ENCODE results near the gene ROM1. TPM values are rescaled to one million over a fixed set of nuclear protein-coding genes. Genes with fewer than 3 reads are reported as not detected.
"Not testable (repeated sequence)": the region's sequence is repeated elsewhere in the genome, so short reads cannot be mapped to it uniquely, and the experiment has no call there.

The ROM1 gene
- total RNA-seq, 1 donor from 2014 or later = 2.0 TPM

DNA sequence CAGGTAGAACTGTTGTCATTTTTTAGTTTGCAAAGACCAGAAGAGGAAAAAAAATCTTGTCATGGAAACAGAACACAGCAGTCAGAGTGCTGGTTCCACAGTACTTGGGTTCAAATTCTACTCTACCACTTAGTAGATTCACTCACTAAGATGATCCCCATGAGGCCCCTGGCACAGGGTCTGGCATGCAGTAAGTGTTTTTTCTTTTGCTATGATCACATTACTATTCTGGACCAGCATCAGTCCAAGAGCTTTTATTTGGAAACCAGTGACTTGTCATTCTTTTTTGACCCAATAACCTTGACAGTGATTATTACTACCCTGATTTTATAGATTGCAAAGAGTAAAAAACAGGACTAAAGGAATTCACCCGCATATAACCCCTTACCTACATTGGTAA, 43.4 kb upstream of the ROM1 start:
- Histone ChIP-seq H3K27ac (replicated peaks) (peak overlapping the region; percentile 9), H3K4me3 (no peak overlapping the region), H3K4me1 (peaks cover 49% of the 10 kb centered on the region), H3K36me3 (peaks cover 80% of the 10 kb centered on the region), H3K27me3 (ENCODE audit: low read depth) (no peaks in the 10 kb centered on the region), H3K9me3 (replicated peaks) (no peaks in the 10 kb centered on the region)
- intact Hi-C loops (cut with micrococcal nuclease) = no loop called here
- DNase-seq = no peak
- TF ChIP-seq, protein P1, sequence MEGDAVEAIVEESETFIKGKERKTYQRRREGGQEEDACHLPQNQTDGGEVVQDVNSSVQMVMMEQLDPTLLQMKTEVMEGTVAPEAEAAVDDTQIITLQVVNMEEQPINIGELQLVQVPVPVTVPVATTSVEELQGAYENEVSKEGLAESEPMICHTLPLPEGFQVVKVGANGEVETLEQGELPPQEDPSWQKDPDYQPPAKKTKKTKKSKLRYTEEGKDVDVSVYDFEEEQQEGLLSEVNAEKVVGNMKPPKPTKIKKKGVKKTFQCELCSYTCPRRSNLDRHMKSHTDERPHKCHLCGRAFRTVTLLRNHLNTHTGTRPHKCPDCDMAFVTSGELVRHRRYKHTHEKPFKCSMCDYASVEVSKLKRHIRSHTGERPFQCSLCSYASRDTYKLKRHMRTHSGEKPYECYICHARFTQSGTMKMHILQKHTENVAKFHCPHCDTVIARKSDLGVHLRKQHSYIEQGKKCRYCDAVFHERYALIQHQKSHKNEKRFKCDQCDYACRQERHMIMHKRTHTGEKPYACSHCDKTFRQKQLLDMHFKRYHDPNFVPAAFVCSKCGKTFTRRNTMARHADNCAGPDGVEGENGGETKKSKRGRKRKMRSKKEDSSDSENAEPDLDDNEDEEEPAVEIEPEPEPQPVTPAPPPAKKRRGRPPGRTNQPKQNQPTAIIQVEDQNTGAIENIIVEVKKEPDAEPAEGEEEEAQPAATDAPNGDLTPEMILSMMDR (IDR thresholded peaks at IDR 0.05; ENCODE audit: borderline replicate concordance) = no peak

DNA sequence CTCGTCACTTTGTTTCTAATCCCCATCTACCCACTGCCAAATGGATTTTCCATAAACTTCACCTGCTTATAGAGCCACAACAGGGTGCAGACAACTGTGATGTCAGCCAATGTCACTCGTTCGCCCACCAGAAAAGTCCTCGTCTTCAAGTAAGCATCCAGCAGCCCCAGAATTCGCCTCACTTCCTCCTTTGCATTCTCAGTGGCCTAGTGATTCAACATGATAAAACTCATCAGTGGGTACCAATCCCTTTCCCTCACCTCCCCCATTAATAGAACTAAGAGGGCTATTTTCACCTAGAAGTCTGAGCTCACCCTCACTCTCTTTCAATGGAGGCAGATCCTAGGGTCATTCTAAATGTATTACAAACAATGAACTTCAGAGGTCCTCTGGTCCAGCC, 42.2 kb upstream of the ROM1 start:
- peaks cover 67% of the 10 kb centered on the region for H3K36me3 ChIP-seq

DNA sequence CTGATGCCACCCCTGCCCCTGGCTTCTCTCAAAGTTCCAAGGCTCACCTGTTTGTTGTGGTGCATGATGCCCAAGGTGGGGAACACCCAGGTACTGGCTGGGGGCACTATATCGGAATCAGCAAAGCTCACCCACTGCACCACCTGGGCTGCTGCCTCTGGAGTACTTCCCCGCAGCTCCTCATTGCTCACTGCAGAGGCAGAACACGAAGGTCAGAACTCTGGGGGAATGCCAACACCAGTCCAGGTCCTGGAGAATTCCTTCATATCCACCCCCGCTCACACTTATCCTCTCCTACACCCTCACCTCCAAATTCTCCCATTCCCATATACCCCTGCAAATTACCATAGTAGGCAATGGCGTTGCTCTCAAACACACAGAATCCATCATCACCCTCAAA, 41.6 kb upstream of the ROM1 start:
- peaks cover 63% of the 10 kb centered on the region for H3K36me3 ChIP-seq
- H3K4me1 ChIP-seq = peaks cover 68% of the 10 kb centered on the region
- H3K27ac ChIP-seq (replicated peaks); DNase-seq; intact Hi-C loops (cut with micrococcal nuclease); H3K4me3 ChIP-seq; H3K27me3 ChIP-seq (ENCODE audit: low read depth); H3K9me3 ChIP-seq (replicated peaks): not testable (repeated sequence)

More for the DNA sequence above, 42.2 kb upstream of the ROM1 start:
- DNase-seq; intact Hi-C loops (cut with micrococcal nuclease); H3K27me3 ChIP-seq (ENCODE audit: low read depth); H3K9me3 ChIP-seq (replicated peaks); H3K4me3 ChIP-seq: not testable (repeated sequence)
- H3K4me1 ChIP-seq = peaks cover 62% of the 10 kb centered on the region
- peak overlapping the region; percentile 9 for H3K27ac ChIP-seq (replicated peaks)

DNA sequence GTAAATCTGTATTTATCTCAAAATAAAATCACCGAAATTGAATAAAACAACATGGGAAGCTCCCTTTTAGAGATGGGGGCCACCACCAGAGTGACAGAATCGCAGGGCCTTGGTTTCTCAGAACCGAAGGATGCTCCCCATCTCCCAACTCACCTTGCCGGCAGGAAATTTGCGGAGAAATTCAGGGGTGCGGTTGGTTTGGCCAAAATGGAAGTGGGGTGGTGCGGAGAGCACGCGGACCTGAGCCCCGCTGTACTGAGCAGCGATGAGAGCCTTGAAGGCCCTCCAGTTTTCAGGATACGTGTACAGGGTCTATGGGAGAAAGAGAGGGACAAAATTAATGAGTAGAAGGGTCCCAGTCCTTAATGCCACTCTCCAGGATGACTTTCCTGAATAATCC, 40.6 kb upstream of the ROM1 start:
- no peaks in the 10 kb centered on the region for H3K9me3 ChIP-seq (replicated peaks)
- H3K27ac ChIP-seq (replicated peaks) = peak overlapping the region; percentile 87
- no peaks in the 10 kb centered on the region for H3K27me3 ChIP-seq (ENCODE audit: low read depth)
- H3K4me1 ChIP-seq = peaks cover 74% of the 10 kb centered on the region
- no peak for DNase-seq
- intact Hi-C loops (cut with micrococcal nuclease) = no loop called here
- peaks cover 63% of the 10 kb centered on the region for H3K36me3 ChIP-seq
- H3K4me3 ChIP-seq = peak overlapping the region; percentile 94
- TF ChIP-seq, protein P1 (IDR thresholded peaks at IDR 0.05; ENCODE audit: borderline replicate concordance) = no peak

DNA sequence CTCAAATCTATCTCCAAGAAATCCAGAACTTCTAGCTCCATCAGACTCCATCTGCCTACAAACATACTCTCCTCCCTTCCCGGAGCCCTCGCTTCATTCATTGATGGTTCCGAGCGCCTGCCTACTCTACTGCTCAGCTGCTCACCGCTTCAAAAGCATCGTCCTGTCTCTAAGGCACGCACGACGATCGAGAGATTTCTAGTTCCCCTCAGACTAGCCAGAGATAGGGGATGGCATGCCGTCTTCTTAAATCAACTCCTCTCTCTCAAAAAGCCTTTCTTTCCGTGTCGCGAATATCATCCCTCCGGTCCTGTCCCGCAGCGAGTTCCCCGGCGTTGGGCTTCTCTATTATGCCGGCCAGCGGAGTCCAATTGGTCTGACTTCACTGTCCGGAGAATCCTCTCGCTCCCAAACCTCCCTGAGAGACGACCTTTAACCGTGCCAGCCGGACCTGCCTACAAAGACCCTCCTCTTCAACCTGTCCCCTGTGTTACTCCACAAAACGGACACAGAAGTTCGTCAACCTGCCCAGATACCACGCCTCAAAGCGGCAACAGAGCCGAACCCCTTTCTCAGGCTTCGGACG, 40.0 kb upstream of the ROM1 start:
- Histone ChIP-seq H3K9me3 (replicated peaks) (no peaks in the 10 kb centered on the region), H3K4me3 (peak overlapping the region; percentile 94), H3K27me3 (ENCODE audit: low read depth) (no peaks in the 10 kb centered on the region), H3K27ac (replicated peaks) (peak overlapping the region; percentile 87), H3K4me1 (peaks cover 76% of the 10 kb centered on the region), H3K36me3 (peaks cover 62% of the 10 kb centered on the region)
- TF ChIP-seq, protein P1 (IDR thresholded peaks at IDR 0.05; ENCODE audit: borderline replicate concordance) = no peak
- no peak for DNase-seq
- intact Hi-C loops (cut with micrococcal nuclease) = no loop called here

DNA sequence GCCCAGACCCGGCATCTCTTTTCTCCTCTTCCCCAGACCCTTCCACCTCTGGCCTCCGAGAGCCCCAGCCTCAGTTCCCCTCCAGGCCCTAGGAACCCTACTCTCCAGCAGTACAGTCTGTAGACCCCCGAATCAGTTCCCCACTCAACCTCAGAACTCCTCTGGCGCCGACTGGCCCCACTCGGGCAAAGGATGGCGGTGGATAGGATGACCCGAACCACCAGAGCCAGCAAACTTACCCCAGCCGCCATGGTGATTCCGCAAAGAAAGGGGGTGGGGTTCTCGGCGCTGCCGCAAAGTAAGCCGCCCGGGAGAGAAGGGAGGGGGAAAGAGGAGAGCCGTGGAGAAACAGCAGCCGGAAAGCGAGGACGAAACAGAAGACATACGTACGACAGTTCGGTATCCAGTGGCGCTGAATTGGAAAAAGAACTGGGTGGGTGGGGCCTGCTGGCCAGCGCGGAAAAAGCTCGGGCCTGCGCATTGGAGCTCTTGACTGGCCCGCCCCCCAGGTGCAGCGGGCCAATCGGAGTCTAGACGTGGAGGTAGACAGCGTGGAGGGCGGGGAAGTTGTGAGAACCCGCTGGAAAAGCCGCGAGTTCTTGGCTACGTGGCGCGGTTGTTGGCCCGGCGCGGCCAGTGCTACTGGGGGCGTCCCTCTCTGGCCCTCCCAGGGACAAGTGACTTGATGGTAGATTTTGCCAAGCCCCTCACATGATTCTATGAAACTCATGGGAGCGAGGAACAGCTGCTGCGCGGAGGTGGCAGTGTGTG, 39.3 kb upstream of the ROM1 start, which contains the start of gene EEF1G:
Gene EEF1G (minus strand): TSS at position 300 of the 771 bp plus-strand sequence. CDS start 49 bp downstream, at position 251.
- TF ChIP-seq, protein P1 (IDR thresholded peaks at IDR 0.05; ENCODE audit: borderline replicate concordance) = no peak
- peak within 1 kb of the TSS; percentile 94 for H3K4me3 ChIP-seq
- intact Hi-C loops (cut with micrococcal nuclease) = no loop called here
- no peaks in the 10 kb centered on the region for H3K9me3 ChIP-seq (replicated peaks)
- H3K36me3 ChIP-seq = peaks cover 62% of the 10 kb centered on the region
- peak; percentile 97 for DNase-seq
- peak within 1 kb of the TSS; percentile 94 for H3K27ac ChIP-seq (replicated peaks)
- H3K4me1 ChIP-seq = peaks cover 81% of the 10 kb centered on the region
- H3K27me3 ChIP-seq (ENCODE audit: low read depth) = no peaks in the 10 kb centered on the region
